ENCODE results near the gene TSC22D4.

DNA sequence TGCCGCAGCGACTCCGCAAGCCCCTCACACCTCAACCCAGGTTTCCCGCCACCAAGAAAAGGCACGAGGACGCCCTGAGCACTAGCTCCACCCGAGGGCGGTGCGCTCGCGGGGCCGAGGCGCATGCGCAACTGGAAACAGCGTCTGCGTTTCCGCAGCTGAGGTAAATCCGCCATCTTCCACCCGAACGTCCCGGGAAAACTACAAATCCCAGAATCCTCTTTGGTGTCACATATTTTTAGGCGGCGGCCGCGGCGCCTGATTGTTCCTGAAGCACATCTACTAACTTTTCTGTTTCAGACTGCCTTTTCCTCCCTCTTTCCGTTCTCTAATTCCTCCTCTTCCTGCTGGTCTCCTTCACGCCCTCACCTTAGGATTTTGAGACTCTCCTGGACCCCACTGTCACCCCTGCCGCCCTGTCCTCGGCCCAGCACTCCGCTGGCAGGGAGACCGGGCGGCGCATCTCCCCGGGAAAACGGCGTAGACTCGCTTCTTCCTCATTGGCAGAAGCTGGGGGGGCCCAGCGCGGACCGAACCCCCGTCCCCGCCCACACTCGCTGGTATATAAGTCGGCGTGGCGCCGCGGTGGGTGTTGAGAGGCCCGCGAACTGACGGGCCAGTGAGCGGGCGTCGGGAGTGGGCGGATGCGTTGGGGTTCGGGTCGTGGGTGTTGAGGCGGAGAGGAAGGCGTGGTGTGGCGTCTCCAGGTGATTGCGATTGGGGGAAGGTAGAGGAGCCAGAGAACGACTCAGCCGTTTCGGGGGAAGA is 50.6 kb downstream of the TSC22D4 start, which contains the start of gene ZCWPW1:
- TF ChIP-seq, protein P1, sequence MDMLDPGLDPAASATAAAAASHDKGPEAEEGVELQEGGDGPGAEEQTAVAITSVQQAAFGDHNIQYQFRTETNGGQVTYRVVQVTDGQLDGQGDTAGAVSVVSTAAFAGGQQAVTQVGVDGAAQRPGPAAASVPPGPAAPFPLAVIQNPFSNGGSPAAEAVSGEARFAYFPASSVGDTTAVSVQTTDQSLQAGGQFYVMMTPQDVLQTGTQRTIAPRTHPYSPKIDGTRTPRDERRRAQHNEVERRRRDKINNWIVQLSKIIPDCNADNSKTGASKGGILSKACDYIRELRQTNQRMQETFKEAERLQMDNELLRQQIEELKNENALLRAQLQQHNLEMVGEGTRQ (IDR thresholded peaks at IDR 0.05), result 0 out of 2 replicates have a peak, but pooled peaks have one; percentile 40
- no peak for TF ChIP-seq NFE2L2 (conservative IDR thresholded peaks at IDR 0.05; ENCODE audit: low read length)
- TF ChIP-seq, protein P2, sequence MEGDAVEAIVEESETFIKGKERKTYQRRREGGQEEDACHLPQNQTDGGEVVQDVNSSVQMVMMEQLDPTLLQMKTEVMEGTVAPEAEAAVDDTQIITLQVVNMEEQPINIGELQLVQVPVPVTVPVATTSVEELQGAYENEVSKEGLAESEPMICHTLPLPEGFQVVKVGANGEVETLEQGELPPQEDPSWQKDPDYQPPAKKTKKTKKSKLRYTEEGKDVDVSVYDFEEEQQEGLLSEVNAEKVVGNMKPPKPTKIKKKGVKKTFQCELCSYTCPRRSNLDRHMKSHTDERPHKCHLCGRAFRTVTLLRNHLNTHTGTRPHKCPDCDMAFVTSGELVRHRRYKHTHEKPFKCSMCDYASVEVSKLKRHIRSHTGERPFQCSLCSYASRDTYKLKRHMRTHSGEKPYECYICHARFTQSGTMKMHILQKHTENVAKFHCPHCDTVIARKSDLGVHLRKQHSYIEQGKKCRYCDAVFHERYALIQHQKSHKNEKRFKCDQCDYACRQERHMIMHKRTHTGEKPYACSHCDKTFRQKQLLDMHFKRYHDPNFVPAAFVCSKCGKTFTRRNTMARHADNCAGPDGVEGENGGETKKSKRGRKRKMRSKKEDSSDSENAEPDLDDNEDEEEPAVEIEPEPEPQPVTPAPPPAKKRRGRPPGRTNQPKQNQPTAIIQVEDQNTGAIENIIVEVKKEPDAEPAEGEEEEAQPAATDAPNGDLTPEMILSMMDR (IDR thresholded peaks at IDR 0.05), result no peak

Data from A549 (cell line).